ACC112 (cell line): ENCODE data around the gene WIPF1.

ENCODE experiments used
- H2AFZ ChIP-seq: fragments of 200-600 bp; sonication (generic); one replicate; pipeline ENCODE4 v1.6.0; 2017; ENCODE audit warnings: antibody characterized with exemption, low read length; ENCODE audit not compliant: unreplicated experiment
- H3K27ac ChIP-seq: fragments of 200-600 bp; sonication (generic); 2 replicates; pipeline ENCODE4 v1.5.1; 2014; ENCODE audit warnings: low read depth, mild to moderate bottlenecking, antibody characterized with exemption, low read length, moderate library complexity
- H3K27me3 ChIP-seq: fragments of 200-600 bp; sonication (generic); 2 replicates; pipeline ENCODE4 v1.6.1; 2014; ENCODE audit warnings: mild to moderate bottlenecking, antibody characterized with exemption, low read length, moderate library complexity, mixed read lengths; ENCODE audit not compliant: insufficient read depth
- H3K36me3 ChIP-seq: fragments of 200-600 bp; sonication (generic); 2 replicates; pipeline ENCODE4 v1.6.1; 2016; ENCODE audit warnings: mild to moderate bottlenecking, antibody characterized with exemption, low read length, moderate library complexity, mixed read lengths; ENCODE audit not compliant: insufficient read depth
- H3K4me1 ChIP-seq: fragments of 200-600 bp; sonication (generic); one replicate; pipeline ENCODE4 v1.6.1; 2016; ENCODE audit warnings: low read length, mixed read lengths; ENCODE audit not compliant: insufficient read depth, unreplicated experiment, control insufficient read depth
- H3K4me3 ChIP-seq: fragments of 200-600 bp; sonication (generic); 2 replicates; pipeline ENCODE4 v1.5.1; 2014; ENCODE audit warnings: mild to moderate bottlenecking, low read depth, low read length
- H3K79me2 ChIP-seq: fragments of 200-600 bp; sonication (generic); one replicate; pipeline ENCODE4 v1.6.0; 2016; ENCODE audit warnings: low read length; ENCODE audit not compliant: control insufficient read depth, unreplicated experiment, insufficient read depth

Gene WIPF1

DNA sequence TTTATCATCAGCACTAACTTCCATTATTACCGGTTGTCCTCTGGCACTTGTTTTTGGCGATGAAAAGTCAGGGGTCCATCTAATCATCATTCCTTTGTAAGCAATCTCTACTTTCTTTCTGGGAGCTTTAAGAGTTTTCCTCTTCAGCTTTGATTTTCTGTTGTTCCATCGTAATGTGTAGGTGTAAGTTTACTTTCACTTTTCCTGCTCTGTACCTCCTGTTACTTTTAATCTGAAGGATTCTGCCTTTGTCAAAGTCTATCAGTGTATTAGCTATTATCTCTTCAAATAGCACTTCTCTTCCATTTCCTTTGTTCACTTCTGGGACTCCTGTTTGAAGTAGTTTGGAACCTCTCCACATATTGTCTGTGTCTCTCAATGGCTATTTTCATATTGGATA lies 85.3 kb downstream of the WIPF1 start:
- H3K27me3 ChIP-seq: no peaks in the 10 kb centered on the region; the same call in 1 of the 2 replicates
- no peak overlapping the region for H2AFZ ChIP-seq
- H3K79me2 ChIP-seq: no peaks in the 10 kb centered on the region
- no peaks in the 10 kb centered on the region for H3K4me1 ChIP-seq
- no peak overlapping the region for H3K4me3 ChIP-seq
- H3K36me3 ChIP-seq: no peaks in the 10 kb centered on the region
- no peak overlapping the region for H3K27ac ChIP-seq

DNA sequence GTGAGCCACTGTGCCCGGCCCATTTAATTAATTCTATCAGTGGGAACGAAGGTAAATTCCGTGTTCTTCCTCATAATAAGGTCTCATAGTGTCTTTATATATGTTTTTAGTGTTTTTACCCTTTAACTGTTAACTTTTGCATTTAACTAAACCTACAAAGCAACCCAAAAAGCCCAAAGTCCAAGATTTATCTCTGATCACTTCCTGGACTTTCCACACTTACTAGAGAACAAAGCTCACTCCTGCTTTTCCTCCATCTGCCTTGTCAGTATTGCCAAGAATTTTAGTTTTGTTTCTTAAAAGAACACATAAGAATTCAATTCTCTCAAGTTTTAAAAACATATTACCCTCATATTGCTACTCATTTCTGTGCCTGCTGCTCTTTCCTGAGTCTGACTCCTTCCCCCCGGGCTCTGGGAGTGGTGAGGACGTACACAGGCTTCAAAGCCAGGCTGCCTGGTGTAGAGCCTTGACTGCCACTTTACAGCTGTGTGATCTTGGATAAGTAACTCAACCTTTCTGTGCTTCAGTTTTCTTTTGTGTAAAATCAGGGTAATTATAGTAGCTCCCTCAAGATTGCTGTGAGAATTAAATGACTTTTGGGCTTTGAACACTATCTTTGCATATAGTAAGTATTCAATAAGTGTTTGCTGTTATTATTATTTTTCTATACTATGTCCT lies 85.9 kb downstream of the WIPF1 start:
- H3K27me3 ChIP-seq: no peaks in the 10 kb centered on the region
- H3K36me3 ChIP-seq: no peaks in the 10 kb centered on the region
- H3K79me2 ChIP-seq: no peaks in the 10 kb centered on the region
- no peak overlapping the region for H3K27ac ChIP-seq
- H2AFZ ChIP-seq: no peak overlapping the region
- H3K4me3 ChIP-seq: no peak overlapping the region
- H3K4me1 ChIP-seq: no peaks in the 10 kb centered on the region

DNA sequence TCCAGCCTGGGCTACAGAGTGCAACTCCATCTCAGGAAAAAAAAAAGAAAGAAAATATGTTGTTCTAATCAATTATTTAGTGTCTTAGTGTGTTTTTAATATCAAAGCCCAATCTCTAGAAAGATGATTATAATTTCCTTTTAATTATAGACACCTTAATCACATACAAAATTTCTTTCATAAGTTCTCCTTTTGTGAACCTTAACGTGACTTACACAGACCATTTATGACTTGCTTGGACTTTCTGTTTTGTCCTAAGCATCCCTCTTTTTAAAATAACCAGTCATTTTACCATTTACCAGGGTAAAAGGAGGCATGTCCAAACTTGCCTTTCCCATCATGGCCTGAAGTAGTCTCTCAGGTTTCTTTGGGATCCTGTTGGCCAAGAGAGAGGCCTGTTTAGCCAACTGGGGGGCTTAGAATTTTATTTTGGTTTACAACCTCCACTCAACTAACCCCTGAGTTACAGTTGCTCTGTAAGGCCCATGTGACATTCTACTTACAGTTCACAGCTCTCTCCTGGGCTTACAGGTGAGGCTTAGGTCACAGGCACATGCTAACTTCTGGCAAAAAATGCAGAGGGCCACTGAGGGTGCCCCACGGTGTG lies 86.9 kb downstream of the WIPF1 start:
- Histone ChIP-seq H3K4me1 (no peaks in the 10 kb centered on the region), H3K4me3 (no peak overlapping the region), H3K27me3 (no peaks in the 10 kb centered on the region), H3K79me2 (no peaks in the 10 kb centered on the region), H2AFZ (no peak overlapping the region), H3K36me3 (no peaks in the 10 kb centered on the region), H3K27ac (no peak overlapping the region)
